Central memory CD4-positive, alpha-beta T cell (primary cell): ENCODE results near the gene CBR4.
"Not testable (repeated sequence)": the region's sequence is repeated elsewhere in the genome, so short reads cannot be mapped to it uniquely, and the experiment has no call there.

Experiments used
- DNase-seq: peaks from one replicate; pipeline ENCODE4 v3.0.0; 2022

The CBR4 gene

DNA sequence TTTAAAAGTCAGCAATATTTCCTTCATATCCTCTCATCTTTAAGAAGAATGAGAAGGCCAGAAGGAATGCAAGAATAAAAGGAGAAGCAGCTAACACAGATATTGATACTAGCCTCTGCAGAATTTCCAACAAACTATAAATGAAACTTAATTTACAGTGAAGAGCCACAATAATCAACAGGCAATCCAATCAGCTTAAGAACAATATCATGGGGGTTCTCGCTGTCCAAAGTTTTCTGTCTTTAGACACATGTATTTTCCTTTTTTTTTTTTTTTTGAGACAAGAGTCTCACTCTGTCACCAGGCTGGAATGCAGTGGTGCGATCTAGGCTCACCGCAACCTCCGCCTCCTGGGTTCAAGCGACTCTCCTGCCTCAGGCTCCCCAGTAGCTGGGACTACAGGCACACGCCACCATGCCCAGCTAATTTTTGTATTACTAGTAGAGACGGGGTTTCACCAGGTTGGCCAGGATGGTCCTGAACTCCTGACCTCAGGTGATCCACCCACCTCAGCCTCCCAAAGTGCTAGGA is 17.0 kb downstream of the CBR4 start:
- not testable (repeated sequence) for DNase-seq

GRCh38 chr4:168981942-168982341 is 28.1 kb downstream of the CBR4 start:
- no peak for DNase-seq

DNA sequence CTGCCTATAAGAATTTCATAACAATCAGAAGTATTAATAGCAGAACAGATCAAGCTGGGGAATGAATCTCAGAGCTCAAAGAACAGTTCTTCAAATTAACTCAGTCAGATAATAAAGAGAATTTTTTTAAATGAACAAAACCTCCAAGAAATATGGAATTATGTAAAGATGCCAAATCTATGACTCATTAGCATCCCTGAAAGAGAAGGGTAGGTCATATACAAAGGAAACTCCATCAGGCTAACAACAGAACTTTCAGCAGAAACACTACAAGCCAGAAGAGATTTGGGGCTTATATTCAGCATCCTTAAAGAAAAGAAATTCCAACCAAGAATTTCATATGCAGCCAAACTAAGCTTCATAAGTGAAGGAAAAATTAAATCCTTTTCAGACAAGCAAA is 28.6 kb downstream of the CBR4 start:
- no peak for DNase-seq

DNA sequence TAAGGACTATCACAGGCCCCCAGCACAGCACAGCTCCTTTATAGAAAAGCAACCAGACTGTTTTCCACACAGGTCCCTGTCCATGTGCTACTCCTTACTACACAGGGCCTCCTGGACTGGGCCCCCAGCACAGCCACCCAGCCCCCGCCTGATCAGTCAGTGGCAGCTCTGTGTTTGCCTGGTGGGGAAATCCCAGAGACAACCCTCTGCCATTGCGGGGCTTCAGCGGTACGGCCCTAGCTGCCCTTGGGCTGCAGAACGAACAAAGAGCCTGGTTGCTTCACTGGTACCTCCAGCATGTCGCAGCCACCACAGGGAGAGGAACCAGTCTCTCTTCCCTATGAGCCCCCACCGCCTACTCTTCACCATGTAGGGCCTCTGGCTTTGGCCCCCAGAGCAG is 30.7 kb downstream of the CBR4 start:
- DNase-seq: no peak

DNA sequence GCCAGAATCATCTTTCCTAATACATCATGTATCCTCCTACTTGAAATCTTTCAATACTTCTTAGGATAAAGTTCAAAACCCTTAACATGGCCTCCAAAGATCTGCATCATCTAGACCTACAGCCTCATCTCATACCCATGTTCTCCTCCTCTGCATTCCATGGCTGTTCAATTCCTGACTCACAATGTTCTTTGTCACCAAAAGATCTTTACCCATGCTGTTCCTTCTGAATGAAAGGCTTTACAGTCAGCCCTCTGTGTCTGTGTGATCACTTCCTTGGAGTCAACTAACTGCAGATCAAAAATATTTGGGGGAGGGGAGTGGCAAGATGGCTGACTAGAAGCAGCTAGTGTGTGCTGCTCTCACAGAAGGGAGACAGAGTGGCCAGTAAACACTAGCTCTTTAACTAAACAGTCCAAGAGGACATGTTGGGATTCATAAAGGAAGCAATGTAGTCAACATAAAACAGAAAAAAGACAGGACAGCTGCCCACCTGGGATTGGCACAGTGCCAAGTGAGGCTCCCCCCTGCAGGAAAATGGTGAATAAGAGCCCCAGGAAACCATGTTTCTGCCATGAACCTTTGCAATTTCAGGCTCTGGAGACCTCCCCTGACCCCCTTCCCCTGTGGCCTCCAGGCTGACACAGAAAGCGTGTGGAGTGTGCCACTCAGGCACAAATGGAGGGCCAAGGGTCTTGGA is 31.9 kb downstream of the CBR4 start:
- no peak for DNase-seq

DNA sequence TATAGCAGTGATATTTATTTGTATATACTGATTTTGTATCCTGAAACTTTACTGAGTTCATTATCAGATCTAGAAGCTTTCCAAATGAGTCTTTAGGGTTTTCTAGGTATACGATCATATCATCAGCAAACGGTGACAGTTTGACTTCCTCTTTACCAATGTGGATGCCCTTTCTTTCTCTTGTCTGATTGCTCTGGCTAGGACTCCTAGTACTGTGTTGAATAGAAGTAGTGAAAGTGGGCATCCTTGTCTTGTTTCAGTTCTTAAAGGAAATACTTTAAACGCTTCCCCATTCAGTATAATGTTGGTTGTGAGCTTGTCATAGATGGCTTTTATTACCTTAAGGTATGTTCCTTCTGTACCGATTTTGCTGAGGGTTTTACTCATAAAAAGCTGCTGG is 37.5 kb downstream of the CBR4 start:
- DNase-seq: no peak

GRCh38 chr4:168960716-168961115 is 49.3 kb downstream of the CBR4 start:
- DNase-seq: no peak

- no peak for DNase-seq
Observed at GRCh38 chr4:168955674-168956073, 54.4 kb downstream of the CBR4 start.

GRCh38 chr4:168952821-168953246 is 57.2 kb downstream of the CBR4 start:
- DNase-seq: not testable (repeated sequence)

DNA sequence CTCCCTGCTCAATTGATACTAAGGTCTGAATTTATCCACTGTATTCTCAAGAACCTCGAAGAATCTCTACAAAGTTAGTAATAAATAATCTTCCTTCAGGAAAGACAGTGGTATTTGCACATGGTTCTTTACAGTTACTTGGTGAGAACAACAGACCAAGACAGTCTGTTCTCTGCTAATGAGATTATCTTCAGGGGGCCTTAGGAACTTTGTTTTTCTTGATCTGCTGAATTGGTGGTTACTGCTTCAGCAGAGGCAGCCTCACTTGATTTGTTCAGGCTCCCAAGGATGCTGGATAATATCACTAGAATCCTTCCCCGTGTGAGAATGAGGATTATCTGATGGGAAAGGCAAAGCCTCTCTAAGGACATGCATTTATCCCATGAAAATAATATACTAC is 64.8 kb downstream of the CBR4 start:
- no peak for DNase-seq

- DNase-seq: no peak
Observed at GRCh38 chr4:168942985-168943384, 67.1 kb downstream of the CBR4 start.
